HL-60 (cell line): Measurements from ENCODE around the gene RNU2-63P.
"Not testable (repeated sequence)": the region's sequence is repeated elsewhere in the genome, so short reads cannot be mapped to it uniquely, and the experiment has no call there.

Source experiments
- DNase-seq, 2 experiments: peaks; one replicate each; pipeline ENCODE4 v3.0.0-alpha.2; 2010 to 2020; ENCODE audit warnings: low read depth in 1 of 2, low spot score in 1 of 2
- H3K27ac ChIP-seq: fragments of 250-450 bp; sonication (Bioruptor Pico); replicated peaks from 2 replicates; pipeline ENCODE4 v1.5.1; 2020; ENCODE audit warnings: mild to moderate bottlenecking, moderate library complexity
- H3K27me3 ChIP-seq: fragments of 250-450 bp; sonication (Bioruptor Pico); 2 replicates; pipeline ENCODE4 v1.5.1; 2021; ENCODE audit warnings: mild to moderate bottlenecking, moderate library complexity; ENCODE audit not compliant: insufficient read depth, poor library complexity, severe bottlenecking
- H3K4me3 ChIP-seq: replicated peaks from 2 replicates; pipeline ENCODE4 v1.5.1; 2011; ENCODE audit warnings: mild to moderate bottlenecking, control low read depth, low read length; ENCODE audit not compliant: insufficient read depth
- GABPA ChIP-seq: IDR thresholded peaks from 2 replicates; pipeline ENCODE4 v1.6.1; 2012; ENCODE audit warnings: low read depth
- POLR2AphosphoS5 ChIP-seq: IDR thresholded peaks from 2 replicates; pipeline ENCODE4 v1.6.1; 2012; ENCODE audit warnings: low read depth
- SPI1 ChIP-seq: IDR thresholded peaks from 2 replicates; pipeline ENCODE4 v1.6.1; 2012; ENCODE audit warnings: low read depth, mild to moderate bottlenecking, borderline replicate concordance
- TF ChIP-seq, protein P1 (sequence below): IDR thresholded peaks from one replicate; pipeline ENCODE4 v1.5.1; 2011; ENCODE audit warnings: low read length, control low read depth, inconsistent platforms; ENCODE audit not compliant: insufficient read depth
- TF ChIP-seq, protein P2 (sequence below): IDR thresholded peaks from 2 replicates; pipeline ENCODE4 v1.6.1; 2012; ENCODE audit warnings: low read depth; ENCODE audit not compliant: insufficient replicate concordance

The RNU2-63P gene

DNA sequence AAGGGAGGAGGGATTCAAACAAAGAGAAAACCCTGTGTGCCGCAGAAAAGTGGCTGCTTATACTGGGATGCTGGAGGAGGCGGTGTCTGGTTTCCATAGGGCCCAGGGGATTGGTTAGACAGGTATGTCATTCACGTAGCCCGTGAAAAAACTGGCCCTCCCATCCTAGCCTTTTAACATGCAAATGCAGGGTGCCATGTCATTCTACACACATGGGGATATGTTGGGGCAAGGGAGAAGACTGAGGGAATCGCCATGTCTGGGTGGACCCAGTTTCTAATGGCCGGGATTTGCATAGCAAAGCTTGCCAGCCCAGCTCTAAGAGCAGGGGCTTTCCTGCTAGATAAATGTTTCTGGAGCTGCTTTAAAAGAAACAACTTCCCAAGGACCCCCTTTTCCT is 8.2 kb upstream of the RNU2-63P start:
- Histone ChIP-seq H3K4me3 (no peak overlapping the region), H3K27ac (no peak overlapping the region), H3K27me3 (no peaks in the 10 kb centered on the region)
- TF ChIP-seq SPI1: no peak
- DNase-seq: no peak

DNA sequence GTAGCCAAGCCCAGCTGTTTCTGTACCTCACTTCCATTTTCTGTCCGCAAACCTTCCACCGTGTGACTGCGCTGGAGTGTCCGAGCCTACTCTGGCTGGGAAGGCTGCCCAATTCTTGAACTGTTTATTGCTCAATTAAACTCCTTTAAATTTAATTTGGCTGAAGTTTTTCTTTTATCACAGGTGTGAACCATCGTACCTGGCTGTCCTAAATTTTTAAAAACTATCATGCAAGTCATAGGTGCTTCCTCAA is 6.2 kb upstream of the RNU2-63P start:
- Histone ChIP-seq H3K4me3 (no peak overlapping the region), H3K27ac (no peak overlapping the region), H3K27me3 (no peaks in the 10 kb centered on the region)
- DNase-seq: no peak
- TF ChIP-seq, protein P1, sequence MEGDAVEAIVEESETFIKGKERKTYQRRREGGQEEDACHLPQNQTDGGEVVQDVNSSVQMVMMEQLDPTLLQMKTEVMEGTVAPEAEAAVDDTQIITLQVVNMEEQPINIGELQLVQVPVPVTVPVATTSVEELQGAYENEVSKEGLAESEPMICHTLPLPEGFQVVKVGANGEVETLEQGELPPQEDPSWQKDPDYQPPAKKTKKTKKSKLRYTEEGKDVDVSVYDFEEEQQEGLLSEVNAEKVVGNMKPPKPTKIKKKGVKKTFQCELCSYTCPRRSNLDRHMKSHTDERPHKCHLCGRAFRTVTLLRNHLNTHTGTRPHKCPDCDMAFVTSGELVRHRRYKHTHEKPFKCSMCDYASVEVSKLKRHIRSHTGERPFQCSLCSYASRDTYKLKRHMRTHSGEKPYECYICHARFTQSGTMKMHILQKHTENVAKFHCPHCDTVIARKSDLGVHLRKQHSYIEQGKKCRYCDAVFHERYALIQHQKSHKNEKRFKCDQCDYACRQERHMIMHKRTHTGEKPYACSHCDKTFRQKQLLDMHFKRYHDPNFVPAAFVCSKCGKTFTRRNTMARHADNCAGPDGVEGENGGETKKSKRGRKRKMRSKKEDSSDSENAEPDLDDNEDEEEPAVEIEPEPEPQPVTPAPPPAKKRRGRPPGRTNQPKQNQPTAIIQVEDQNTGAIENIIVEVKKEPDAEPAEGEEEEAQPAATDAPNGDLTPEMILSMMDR: no peak
- TF ChIP-seq POLR2AphosphoS5 (no peak), SPI1 (no peak), GABPA (no peak)
- TF ChIP-seq, protein P2, sequence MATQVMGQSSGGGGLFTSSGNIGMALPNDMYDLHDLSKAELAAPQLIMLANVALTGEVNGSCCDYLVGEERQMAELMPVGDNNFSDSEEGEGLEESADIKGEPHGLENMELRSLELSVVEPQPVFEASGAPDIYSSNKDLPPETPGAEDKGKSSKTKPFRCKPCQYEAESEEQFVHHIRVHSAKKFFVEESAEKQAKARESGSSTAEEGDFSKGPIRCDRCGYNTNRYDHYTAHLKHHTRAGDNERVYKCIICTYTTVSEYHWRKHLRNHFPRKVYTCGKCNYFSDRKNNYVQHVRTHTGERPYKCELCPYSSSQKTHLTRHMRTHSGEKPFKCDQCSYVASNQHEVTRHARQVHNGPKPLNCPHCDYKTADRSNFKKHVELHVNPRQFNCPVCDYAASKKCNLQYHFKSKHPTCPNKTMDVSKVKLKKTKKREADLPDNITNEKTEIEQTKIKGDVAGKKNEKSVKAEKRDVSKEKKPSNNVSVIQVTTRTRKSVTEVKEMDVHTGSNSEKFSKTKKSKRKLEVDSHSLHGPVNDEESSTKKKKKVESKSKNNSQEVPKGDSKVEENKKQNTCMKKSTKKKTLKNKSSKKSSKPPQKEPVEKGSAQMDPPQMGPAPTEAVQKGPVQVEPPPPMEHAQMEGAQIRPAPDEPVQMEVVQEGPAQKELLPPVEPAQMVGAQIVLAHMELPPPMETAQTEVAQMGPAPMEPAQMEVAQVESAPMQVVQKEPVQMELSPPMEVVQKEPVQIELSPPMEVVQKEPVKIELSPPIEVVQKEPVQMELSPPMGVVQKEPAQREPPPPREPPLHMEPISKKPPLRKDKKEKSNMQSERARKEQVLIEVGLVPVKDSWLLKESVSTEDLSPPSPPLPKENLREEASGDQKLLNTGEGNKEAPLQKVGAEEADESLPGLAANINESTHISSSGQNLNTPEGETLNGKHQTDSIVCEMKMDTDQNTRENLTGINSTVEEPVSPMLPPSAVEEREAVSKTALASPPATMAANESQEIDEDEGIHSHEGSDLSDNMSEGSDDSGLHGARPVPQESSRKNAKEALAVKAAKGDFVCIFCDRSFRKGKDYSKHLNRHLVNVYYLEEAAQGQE: no peak

DNA sequence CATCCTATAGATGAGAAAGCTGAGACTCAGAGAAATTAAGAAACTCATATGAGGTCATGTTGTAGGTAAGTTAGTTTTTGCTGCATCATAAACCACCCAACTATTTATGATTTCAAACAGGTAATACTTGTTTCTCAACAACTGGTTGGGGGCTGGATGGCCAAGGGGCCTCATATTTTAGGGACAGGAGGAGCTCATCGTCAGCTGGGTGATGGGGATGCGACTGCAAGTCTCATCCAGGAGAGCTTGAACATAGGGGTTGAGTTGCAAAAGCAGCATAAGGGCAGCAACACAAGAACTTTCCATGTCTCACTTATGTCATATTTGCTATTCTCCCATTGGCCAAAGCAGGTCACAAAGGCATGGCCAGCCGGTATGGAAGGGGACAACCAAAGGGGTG is 3.6 kb upstream of the RNU2-63P start:
- DNase-seq: no peak
- Histone ChIP-seq H3K27me3 (no peaks in the 10 kb centered on the region), H3K4me3 (no peak overlapping the region), H3K27ac (no peak overlapping the region)
- TF ChIP-seq, protein P2: no peak
- TF ChIP-seq, protein P1: no peak
- TF ChIP-seq POLR2AphosphoS5: no peak
- no peak for TF ChIP-seq SPI1
- TF ChIP-seq GABPA: no peak

DNA sequence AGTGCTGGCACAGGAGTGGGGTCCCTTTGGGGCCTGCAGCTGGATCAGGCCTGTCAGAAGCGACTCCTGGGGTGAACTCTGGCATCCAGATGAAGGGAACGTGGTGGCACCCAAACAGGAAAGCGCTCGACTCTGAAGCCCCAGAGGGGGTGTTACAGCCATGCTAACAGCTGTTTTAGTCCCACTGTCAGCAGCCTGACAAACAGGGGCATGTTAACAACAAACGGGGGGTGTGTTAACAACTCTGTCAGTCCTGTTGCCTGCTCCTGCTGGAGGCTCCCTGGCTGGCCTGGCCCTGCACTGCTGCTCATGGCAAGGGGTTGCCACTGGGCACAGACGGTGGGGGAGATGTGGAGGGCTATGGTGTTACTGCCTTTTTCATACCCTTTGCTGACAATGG is 2.6 kb upstream of the RNU2-63P start:
- Histone ChIP-seq H3K27ac (no peak overlapping the region), H3K4me3 (no peak overlapping the region), H3K27me3 (no peaks in the 10 kb centered on the region)
- DNase-seq: no peak
- TF ChIP-seq POLR2AphosphoS5 (no peak), SPI1 (no peak), GABPA (no peak)
- TF ChIP-seq, protein P2: no peak
- TF ChIP-seq, protein P1: no peak

DNA sequence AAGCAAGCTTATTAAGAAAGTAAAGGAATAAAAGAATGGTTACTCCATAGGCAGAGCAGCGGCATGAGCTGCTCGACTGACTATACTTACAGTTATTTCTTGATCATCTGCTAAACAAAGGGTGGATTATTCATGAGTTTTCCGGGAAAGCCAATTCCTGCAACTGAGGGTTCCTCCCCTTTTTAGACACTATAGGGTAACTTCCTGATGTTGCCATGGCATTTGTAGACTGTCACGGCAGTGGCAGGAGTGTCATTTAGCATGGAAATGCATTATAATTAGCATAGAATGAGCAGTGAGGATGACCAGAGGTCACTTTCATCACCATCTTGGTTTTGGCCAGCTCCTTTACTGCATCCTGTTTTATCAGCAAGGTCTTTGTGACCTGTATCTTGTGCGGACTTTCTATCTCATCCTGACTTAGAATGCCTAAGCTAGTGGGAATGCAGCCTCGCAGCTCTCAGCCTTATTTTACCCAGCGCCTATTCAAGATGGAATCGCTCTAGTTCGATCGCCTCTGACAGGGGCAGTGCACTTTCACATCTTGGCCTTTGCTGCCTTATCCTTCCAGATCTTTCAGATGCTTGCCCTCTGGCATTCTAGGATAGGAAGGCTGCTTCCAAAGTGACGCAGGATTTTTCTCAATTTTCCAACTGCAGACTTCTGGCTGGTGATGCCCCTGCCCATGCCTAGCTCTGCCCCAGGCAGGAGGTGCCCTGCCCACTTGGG is 1.9 kb upstream of the RNU2-63P start:
- H3K27me3 ChIP-seq, DNase-seq, H3K27ac ChIP-seq, H3K4me3 ChIP-seq: not testable (repeated sequence)

DNA sequence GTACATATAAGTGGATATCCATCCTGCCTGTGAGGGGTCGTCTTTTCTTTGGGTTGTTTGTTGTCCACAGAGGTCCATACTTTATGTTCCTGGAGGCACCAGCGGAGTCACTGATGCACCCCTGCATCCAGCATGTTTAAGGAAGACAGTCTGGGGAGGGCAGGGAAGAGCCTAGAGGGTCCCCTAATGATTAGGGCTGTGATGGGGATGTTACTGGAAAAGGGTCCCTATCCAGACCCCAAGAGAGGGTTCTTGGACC is 1.4 kb upstream of the RNU2-63P start:
- H3K4me3 ChIP-seq, H3K27ac ChIP-seq, H3K27me3 ChIP-seq, DNase-seq: not testable (repeated sequence)
